HPDE6-E6E7 (cell line): Measurements from ENCODE around the gene TMTC4.
A peak's percentile ranks its signal among the peaks of the same experiment; 100 is the strongest.

Experiments used
- DNase-seq: peaks from one replicate; pipeline ENCODE4 v3.0.0; 2011; ENCODE audit warnings: missing footprints; ENCODE audit errors: extremely low spot score

The TMTC4 gene

DNA sequence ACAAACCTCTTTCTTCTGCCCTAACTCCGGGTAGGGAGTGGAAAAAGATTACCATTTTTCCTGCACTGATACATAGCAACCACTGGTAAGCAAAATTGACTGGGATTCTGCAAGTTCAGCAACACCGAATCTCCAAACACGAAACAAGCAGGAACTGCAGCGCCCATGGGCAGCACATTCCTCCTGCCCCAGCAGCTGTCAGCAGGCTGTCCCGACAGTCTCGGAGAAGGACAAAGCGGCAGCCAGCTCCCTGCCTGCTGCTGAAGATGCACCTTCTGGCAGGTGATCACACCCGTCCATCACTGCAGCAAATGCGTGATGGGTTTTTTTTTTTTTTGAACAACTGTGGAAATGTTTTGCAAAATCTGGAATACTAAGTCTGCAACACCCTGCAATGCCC is 6.7 kb downstream of the TMTC4 start:
- no peak for DNase-seq

DNA sequence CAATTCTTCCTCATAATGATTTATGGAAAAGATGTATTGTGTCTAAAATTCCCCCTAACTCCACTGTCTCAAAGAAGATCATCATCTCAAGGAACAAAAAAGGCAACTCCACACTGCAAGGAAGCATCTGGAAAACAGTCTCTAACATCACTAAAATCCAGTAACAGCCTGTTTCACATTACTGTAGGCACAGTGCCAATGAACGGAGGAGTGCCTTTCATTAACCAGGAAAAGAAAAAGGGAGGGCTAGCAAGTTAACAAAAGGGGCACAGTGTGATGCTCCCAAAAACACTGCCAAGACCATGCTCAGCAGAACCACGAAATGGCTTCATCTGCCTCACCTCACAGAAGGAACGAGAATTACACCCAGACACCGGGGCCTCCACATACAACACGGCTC is 8.5 kb downstream of the TMTC4 start:
- DNase-seq: no peak

DNA sequence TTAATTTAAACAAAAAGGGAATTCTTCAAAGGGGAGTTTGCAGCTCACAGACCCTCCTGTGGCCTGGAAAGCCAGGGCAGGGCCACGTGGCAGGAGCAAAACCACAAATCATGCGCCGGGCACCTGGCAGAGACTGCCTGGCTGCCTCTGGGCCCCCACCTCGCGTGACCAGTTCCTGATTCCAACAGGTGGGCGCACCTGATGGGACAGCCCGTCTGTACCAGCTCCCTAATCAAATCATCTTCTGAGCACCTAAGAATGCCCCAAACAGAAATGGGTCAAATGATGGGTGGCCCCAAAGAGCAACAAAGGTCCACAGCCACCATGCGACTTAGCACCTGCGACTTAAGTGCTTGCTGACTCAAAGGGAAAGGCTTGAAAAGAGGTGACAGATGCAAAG is 9.2 kb downstream of the TMTC4 start:
- no peak for DNase-seq

DNA sequence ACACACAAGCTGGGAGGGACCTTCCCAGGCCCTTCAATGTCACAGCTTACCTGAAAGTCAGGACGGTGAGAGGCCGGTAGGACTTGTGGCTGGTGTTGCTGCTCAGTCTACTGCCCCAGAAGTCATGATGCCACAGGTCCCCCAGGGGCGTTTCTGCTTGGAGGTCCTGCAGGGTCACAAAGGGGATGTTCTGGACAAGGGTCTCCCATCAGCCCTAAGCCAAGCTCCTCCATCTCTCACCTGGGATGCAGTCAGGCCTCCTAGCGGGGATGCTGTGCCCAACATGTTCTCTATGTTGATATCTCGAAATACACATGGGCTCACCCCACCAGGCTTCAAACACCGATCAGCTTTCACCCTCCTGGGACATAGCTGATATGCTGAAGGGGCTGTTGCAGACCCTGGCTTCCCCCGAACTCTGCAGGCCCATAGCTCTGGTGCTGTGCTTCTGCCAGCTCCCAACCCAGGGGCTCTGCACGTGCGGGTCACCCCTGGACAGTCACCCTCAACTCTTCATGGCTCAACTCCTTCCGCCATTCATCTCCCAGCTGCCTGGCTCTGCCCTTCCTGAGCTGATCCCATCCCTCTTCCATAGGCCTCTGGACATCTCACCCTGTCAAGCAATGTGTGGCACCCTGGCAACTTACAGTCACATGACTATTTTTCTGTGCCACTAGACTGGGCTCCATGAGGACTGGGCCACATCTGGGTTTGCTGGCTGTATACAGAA is 10.3 kb downstream of the TMTC4 start:
- DNase-seq: no peak

GRCh38 chr13:100662468-100663211 is 12.0 kb downstream of the TMTC4 start:
- DNase-seq: no peak

DNA sequence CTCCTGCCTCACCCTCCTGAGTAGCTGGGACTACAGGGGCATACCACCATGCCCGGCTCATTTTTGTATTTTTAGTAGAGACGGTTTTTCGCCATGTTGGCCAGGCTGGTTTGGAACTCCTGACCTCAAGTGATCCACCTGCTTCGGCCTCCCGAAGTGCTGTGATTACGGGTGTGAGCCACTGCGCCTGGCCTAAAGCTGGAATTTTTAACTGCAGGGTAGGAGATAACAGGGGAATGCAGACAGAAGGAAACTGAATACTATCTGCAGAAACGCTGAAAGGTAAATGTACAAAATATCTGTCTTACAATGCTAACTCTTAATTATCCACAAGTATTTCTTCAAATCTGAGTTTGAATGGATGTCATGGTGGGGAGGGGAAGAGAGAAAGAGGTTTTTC is 13.8 kb downstream of the TMTC4 start:
- DNase-seq: no peak

GRCh38 chr13:100659578-100659977 is 15.0 kb downstream of the TMTC4 start:
- no peak for DNase-seq

- no peak for DNase-seq
Observed at GRCh38 chr13:100658363-100658762, 16.2 kb downstream of the TMTC4 start.

- DNase-seq: no peak
Observed at GRCh38 chr13:100657881-100658315, 16.7 kb downstream of the TMTC4 start.

- DNase-seq: no peak
Observed at GRCh38 chr13:100652510-100652909, 22.1 kb downstream of the TMTC4 start.

GRCh38 chr13:100650326-100650725 is 24.3 kb downstream of the TMTC4 start:
- DNase-seq: no peak

- no peak for DNase-seq
Observed at GRCh38 chr13:100648354-100648753, 26.2 kb downstream of the TMTC4 start.

GRCh38 chr13:100646871-100647270 is 27.7 kb downstream of the TMTC4 start:
- DNase-seq: no peak

GRCh38 chr13:100646030-100646673 is 28.4 kb downstream of the TMTC4 start:
- peak; percentile 22 for DNase-seq

GRCh38 chr13:100645382-100645781 is 29.2 kb downstream of the TMTC4 start:
- DNase-seq: no peak

- no peak for DNase-seq
Observed at GRCh38 chr13:100644371-100644770, 30.2 kb downstream of the TMTC4 start.

GRCh38 chr13:100637796-100638195 is 36.8 kb downstream of the TMTC4 start:
- no peak for DNase-seq

DNA sequence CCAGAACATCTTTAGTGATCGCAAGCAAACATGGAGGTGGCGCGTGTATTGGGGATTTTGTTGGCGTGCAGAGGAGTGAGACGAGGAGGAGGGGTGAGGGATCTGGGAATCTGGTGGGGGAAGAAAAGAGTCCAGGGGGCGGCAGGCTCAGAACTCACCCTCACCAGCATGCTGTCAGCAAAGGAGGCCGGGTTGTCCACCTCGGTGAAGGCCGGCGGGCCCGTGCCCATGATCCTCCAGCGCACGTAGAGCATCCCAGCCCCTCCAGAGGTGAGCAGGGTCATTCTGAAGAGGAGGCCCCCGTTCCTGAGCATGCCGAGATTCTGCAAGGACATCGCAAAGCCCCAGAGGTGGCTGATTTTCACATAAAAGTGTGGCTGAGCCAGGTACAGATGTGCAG is 37.2 kb downstream of the TMTC4 start:
- DNase-seq: no peak

DNA sequence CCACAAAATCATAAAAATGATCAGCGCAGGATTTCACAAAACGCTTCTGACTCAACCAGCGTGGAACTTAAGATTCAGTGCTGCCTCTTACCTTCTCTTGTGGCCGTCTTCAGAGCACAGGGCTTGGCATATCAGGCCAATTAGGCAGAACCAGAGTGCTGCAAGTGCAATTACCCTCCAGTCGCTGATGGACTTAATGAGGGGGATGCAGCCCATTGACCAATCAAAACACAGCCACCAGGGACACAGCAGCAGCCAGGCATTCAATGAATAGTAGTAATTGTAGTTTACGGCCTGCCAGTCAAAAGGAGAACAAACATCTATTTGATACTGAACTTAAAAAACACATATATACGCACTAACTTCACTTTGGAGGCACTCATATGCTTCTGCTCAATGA is 38.2 kb downstream of the TMTC4 start:
- no peak for DNase-seq

GRCh38 chr13:100636004-100636403 is 38.6 kb downstream of the TMTC4 start:
- no peak for DNase-seq

DNA sequence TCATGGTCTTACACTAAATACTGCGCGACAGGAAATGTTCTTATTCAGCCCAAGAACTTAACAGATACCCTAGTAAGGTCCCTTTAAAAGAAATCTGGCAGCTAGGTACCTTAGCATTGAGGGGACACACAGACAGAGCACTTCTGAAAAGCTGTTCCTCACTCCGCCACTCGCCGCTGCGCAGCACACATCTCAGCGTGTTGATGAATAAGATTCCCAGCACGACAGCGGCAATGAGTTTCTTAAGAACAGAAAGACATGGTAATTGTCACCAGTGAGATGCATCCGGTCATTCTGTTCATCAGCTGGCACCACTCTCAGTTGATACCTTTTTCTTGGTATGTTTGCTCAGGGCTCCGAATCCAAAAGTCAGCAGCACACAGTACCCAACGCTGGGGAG is 39.9 kb downstream of the TMTC4 start:
- no peak for DNase-seq

DNA sequence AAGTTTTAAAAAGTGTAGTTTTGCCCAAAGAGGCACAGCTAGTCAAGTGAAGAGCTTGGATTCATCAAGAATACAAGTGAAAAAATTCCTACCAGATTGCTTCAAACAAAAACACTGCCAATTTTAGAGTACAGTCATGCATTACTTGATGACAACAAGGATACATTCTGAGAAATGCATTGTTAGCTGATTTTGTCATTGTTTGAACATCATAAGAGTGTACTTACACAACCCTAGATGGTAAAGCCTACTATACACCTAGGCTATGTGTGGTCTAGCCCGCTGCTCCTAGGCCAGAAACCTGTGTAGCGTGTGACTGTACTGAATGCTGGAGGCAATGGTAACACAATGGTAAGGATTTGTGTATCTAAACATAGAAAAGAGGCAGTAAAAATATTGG is 41.1 kb downstream of the TMTC4 start:
- no peak for DNase-seq

DNA sequence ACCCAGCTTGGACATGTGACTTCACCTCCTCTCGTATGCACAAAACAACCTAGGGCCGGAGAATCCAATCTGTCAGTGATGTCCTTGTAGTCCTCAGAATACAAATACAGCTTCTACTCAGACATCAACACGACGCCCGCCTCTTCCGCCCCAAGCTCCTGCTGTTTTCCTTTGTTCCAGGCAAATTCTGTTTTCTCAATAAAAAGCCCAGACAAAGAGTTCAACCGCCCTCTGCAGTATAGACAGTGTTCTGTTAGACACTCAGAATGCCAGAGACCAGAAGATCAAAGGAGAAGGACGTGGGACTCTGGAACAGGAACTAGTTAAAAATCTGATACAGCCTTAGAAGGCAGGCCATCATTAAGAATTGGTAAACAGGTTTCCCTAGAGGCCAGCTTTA is 44.0 kb downstream of the TMTC4 start:
- DNase-seq: no peak
